CD4-positive, alpha-beta T cell treated with Interleukin-17A for 1 hour (primary cell): ENCODE data around the gene STK32C.

Experiments
- DNase-seq: peaks from one replicate; pipeline ENCODE4 v3.0.0-alpha.2; 2020

STK32C gene

GRCh38 chr10:132307823-132308586 lies at the start of gene STK32C:
TSS of gene STK32C (minus strand) at chr10:132307950. CDS start at chr10:132307833, 117 bp downstream.
- DNase-seq = peak; percentile 92

- no peak for DNase-seq
These were observed 49.0 kb upstream of the STK32C start for GRCh38 chr10:132356621-132357195.

- DNase-seq = no peak
These were observed 48.0 kb upstream of the STK32C start for GRCh38 chr10:132355754-132356153.

- DNase-seq = no peak
These were observed 47.5 kb upstream of the STK32C start for GRCh38 chr10:132355297-132355696.

GRCh38 chr10:132354356-132355094 lies 46.8 kb upstream of the STK32C start:
- DNase-seq = no peak

GRCh38 chr10:132353456-132354355 lies 46.0 kb upstream of the STK32C start:
- no peak for DNase-seq

- DNase-seq = peak; percentile 73
These were observed 44.9 kb upstream of the STK32C start for GRCh38 chr10:132352462-132353308.

- DNase-seq = no peak
These were observed 43.9 kb upstream of the STK32C start for GRCh38 chr10:132351611-132352010.

- no peak for DNase-seq
These were observed 43.2 kb upstream of the STK32C start for GRCh38 chr10:132350946-132351345.

GRCh38 chr10:132350391-132350790 lies 42.6 kb upstream of the STK32C start:
- DNase-seq = no peak

- DNase-seq = no peak
These were observed 42.0 kb upstream of the STK32C start for GRCh38 chr10:132349766-132350165.

- DNase-seq = no peak
These were observed 40.1 kb upstream of the STK32C start for GRCh38 chr10:132347931-132348267.

GRCh38 chr10:132347211-132347930 lies 39.6 kb upstream of the STK32C start:
- DNase-seq = no peak

- no peak for DNase-seq
These were observed 39.1 kb upstream of the STK32C start for GRCh38 chr10:132346806-132347205.

GRCh38 chr10:132345345-132345744 lies 37.6 kb upstream of the STK32C start:
- DNase-seq = no peak

- no peak for DNase-seq
These were observed 36.6 kb upstream of the STK32C start for GRCh38 chr10:132344386-132344785.

GRCh38 chr10:132342553-132342952 lies 34.8 kb upstream of the STK32C start:
- DNase-seq = no peak

GRCh38 chr10:132341781-132342180 lies 34.0 kb upstream of the STK32C start:
- no peak for DNase-seq

- DNase-seq = no peak
These were observed 33.3 kb upstream of the STK32C start for GRCh38 chr10:132341017-132341416.

- DNase-seq = no peak
These were observed 31.5 kb upstream of the STK32C start for GRCh38 chr10:132339276-132339675.

- DNase-seq = no peak
These were observed 31.1 kb upstream of the STK32C start for GRCh38 chr10:132338876-132339275.
